Measurements from ENCODE around the gene STRBP.
A peak's percentile ranks its signal among the peaks of the same experiment; 100 is the strongest.

STRBP gene

DNA sequence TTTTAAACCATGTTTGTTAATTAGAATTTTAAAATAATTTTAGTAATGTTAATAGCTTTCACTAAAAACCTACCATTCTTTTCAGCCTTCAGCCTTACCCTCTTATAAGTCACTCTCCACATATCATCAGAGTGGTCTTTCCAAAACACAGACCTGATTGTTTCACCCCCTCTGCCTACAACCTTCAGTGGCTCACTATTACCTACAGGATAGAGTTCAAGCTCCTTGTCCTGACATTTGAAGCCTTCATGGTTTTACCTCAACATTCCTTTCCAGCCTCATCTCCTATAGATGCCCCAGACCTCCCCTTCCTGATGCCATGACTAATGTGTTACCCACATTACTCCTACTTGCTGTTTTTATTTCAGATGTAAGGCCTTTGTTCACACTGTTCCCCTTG lies 27.8 kb upstream of the STRBP start:
- TF ChIP-seq, protein P1, sequence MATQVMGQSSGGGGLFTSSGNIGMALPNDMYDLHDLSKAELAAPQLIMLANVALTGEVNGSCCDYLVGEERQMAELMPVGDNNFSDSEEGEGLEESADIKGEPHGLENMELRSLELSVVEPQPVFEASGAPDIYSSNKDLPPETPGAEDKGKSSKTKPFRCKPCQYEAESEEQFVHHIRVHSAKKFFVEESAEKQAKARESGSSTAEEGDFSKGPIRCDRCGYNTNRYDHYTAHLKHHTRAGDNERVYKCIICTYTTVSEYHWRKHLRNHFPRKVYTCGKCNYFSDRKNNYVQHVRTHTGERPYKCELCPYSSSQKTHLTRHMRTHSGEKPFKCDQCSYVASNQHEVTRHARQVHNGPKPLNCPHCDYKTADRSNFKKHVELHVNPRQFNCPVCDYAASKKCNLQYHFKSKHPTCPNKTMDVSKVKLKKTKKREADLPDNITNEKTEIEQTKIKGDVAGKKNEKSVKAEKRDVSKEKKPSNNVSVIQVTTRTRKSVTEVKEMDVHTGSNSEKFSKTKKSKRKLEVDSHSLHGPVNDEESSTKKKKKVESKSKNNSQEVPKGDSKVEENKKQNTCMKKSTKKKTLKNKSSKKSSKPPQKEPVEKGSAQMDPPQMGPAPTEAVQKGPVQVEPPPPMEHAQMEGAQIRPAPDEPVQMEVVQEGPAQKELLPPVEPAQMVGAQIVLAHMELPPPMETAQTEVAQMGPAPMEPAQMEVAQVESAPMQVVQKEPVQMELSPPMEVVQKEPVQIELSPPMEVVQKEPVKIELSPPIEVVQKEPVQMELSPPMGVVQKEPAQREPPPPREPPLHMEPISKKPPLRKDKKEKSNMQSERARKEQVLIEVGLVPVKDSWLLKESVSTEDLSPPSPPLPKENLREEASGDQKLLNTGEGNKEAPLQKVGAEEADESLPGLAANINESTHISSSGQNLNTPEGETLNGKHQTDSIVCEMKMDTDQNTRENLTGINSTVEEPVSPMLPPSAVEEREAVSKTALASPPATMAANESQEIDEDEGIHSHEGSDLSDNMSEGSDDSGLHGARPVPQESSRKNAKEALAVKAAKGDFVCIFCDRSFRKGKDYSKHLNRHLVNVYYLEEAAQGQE (IDR thresholded peaks at IDR 0.05; ENCODE audit: insufficient read depth in 1 of 2, low read depth in 2 of 2, low read length in 2 of 2), result no peak
- TF ChIP-seq POLR2AphosphoS5 (IDR thresholded peaks at IDR 0.05; ENCODE audit: low read depth, low read length) (no peak), SIN3A (IDR thresholded peaks at IDR 0.05; ENCODE audit: borderline replicate concordance, insufficient read depth, low read length) (no peak), FOXP2 (optimal IDR thresholded peaks at IDR 0.05; ENCODE audit: borderline replicate concordance, extremely low read depth, extremely low read length, insufficient read depth) (no peak), TAF1 (IDR thresholded peaks at IDR 0.05; ENCODE audit: borderline replicate concordance, insufficient read depth, low read length) (no peak)

DNA sequence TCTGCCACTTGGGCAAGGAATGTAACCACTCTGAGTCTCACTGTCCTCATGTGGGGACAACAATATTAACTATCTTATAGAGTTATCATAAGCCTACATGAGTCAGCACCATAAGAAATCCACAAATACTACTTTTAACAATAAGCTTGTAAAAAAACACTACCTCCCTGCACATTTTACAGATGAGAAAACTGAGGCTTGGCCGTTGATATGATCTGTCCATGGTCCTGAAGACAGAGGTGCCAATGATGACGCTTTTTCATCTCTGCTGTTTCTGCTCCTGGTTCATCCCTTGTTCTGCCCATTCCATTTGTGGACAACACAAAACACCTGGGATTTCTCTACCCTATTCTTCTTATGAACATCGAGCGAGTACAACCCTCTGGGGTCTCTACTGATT lies 23.4 kb upstream of the STRBP start:
- TF ChIP-seq, protein P1 (IDR thresholded peaks at IDR 0.05; ENCODE audit: insufficient read depth in 1 of 2, low read depth in 2 of 2, low read length in 2 of 2), result peak; percentile 83 to 94
- no peak for TF ChIP-seq POLR2AphosphoS5 (IDR thresholded peaks at IDR 0.05; ENCODE audit: low read depth, low read length)

DNA sequence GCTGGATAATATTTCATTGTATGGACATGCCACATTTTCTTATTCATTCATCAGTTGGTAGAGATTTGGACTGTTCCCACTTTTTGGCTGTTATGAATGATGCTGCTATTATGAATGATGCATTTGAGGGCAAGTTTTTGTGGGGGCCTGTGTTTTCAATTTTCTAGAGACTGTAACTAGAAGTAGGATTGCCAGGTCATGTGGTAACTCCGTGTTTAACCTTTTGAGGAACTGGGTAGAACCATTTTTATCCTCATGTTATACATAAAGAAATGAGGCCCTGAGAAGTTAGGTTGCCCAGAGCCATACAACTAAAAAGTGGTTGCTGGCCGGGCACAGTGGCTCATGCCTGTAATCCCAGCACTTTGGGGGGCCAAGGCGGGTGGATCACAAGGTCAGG lies 22.4 kb upstream of the STRBP start:
- no peak for TF ChIP-seq SIN3A (IDR thresholded peaks at IDR 0.05; ENCODE audit: borderline replicate concordance, insufficient read depth, low read length)
- TF ChIP-seq POLR2AphosphoS5 (IDR thresholded peaks at IDR 0.05; ENCODE audit: low read depth, low read length), result no peak

DNA sequence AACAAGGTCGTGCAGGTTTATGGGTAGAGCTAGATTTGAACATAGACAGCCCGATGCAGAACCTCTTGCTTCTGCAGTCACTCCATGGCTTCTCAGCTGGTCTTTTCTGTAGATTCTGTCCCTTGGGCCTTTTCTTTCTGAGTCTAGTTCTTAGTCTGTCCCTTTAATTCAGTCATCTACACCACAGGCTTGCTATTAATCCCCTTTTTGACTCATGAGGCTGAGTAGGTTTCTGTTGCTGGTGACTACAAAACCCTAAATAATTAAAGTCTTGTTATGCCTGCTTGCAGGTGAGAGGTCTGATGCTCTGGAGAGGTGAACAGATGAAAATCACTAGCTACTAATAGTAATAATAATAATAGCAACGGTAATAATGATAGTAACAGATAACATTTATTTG lies 19.3 kb upstream of the STRBP start:
- TF ChIP-seq TAF1 (IDR thresholded peaks at IDR 0.05; ENCODE audit: borderline replicate concordance, insufficient read depth, low read length), result no peak
- TF ChIP-seq, protein P1 (IDR thresholded peaks at IDR 0.05; ENCODE audit: insufficient read depth in 1 of 2, low read depth in 2 of 2, low read length in 2 of 2), result no peak
- no peak for TF ChIP-seq SIN3A (IDR thresholded peaks at IDR 0.05; ENCODE audit: borderline replicate concordance, insufficient read depth, low read length)
- TF ChIP-seq POLR2AphosphoS5 (IDR thresholded peaks at IDR 0.05; ENCODE audit: low read depth, low read length), result no peak

DNA sequence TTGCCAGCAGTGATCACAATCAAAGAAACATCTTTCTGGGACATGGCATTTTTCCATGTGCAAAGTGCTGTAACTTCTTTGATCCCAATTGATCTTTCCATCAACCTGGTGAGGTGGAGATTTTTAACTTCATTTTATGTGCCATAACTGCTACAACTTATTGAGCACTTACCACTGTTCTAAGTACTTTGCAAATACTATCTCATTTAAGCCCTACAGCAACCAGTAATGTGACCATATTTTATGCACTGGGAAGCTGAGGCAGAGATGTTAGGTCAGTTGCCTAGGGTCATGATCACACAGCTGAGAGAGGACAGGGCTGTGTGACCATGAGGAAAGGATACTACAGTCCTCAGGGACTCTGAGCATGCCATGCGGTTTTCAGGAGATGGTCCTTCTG lies 17.9 kb upstream of the STRBP start:
- TF ChIP-seq POLR2AphosphoS5 (IDR thresholded peaks at IDR 0.05; ENCODE audit: low read depth, low read length) (no peak), FOXP2 (optimal IDR thresholded peaks at IDR 0.05; ENCODE audit: borderline replicate concordance, extremely low read depth, extremely low read length, insufficient read depth) (no peak), SIN3A (IDR thresholded peaks at IDR 0.05; ENCODE audit: borderline replicate concordance, insufficient read depth, low read length) (no peak), TAF1 (IDR thresholded peaks at IDR 0.05; ENCODE audit: borderline replicate concordance, insufficient read depth, low read length) (no peak)
- TF ChIP-seq, protein P1 (IDR thresholded peaks at IDR 0.05; ENCODE audit: insufficient read depth in 1 of 2, low read depth in 2 of 2, low read length in 2 of 2), result no peak

Data from PFSK-1 (cell line).